Muscle of leg (tissue), 11 donors: ENCODE measurements around the gene WASF3. TPM values are rescaled to one million over a fixed set of nuclear protein-coding genes. Genes with fewer than 3 reads are reported as not detected.

Experiments
- DNase-seq: peaks from one replicate; pipeline ENCODE4 v3.0.0; 2013
- H3K27ac ChIP-seq: one replicate; pipeline ENCODE4 v1.5.1; 2013; ENCODE audit warnings: mild to moderate bottlenecking, low read length, control low read depth
- H3K27me3 ChIP-seq: one replicate; pipeline ENCODE4 v1.6.1; 2013; ENCODE audit warnings: low read length; ENCODE audit not compliant: control insufficient read depth, insufficient read depth
- H3K36me3 ChIP-seq: one replicate; pipeline ENCODE4 v1.6.1; 2013; ENCODE audit warnings: low read length; ENCODE audit not compliant: control insufficient read depth, insufficient read depth
- H3K4me1 ChIP-seq: one replicate; pipeline ENCODE4 v1.6.1; 2013; ENCODE audit warnings: low read length; ENCODE audit not compliant: control insufficient read depth, insufficient read depth
- H3K4me3 ChIP-seq: one replicate; pipeline ENCODE4 v1.5.1; 2013; ENCODE audit warnings: low read length, control low read depth
- H3K9me3 ChIP-seq: replicated peaks from 2 replicates; pipeline ENCODE4 v1.6.1; 2013; ENCODE audit warnings: low read depth, low read length; ENCODE audit not compliant: control insufficient read depth
- WGBS: methylation state at CpG from one replicate; pipeline ENCODE4 v1.1.5; 2013; ENCODE audit warnings: missing lambda C conversion rate; ENCODE audit not compliant: insufficient coverage; 5-methylcytosine and 5-hydroxymethylcytosine counted together
- polyA plus RNA-seq, 8 donors: library from polyadenylated mRNA; unstranded; fragments of 120-200 nt; gene quantifications; one replicate each; pipeline versions ENCODE4 v1.2.1 to v1.2.3, GENCODE V29; 2013; ENCODE audit warnings: inconsistent platforms in 1 of 8, low replicate concordance in 1 of 8; ENCODE audit not compliant: insufficient read length in 8 of 8, insufficient read depth in 1 of 8
- total RNA-seq: library from RNA; stranded (reverse); fragments of 120-200 nt; gene quantifications from one replicate; pipeline ENCODE4 v1.2.4, GENCODE V29; 2013

The WASF3 gene
- total and polyA plus RNA-seq, 9 donors = 6.2 to 14.7 (median 12.0) TPM

- no peak for DNase-seq
- Histone ChIP-seq H3K9me3 (no peaks in the 10 kb centered on the region), H3K4me3 (no peak overlapping the region), H3K4me1 (peaks cover 5% of the 10 kb centered on the region), H3K36me3 (no peaks in the 10 kb centered on the region), H3K27ac (no peak overlapping the region), H3K27me3 (peaks cover 4% of the 10 kb centered on the region)
- WGBS = 100% methylated on average over 1 of the region's 4 CpGs
Measured at GRCh38 chr13:26705536-26705935, 148.1 kb downstream of the WASF3 start.

GRCh38 chr13:26706381-26706780, 148.9 kb downstream of the WASF3 start:
- no peaks in the 10 kb centered on the region for H3K9me3 ChIP-seq
- 79% methylated on average over 4 of the region's 7 CpGs for WGBS
- H3K4me1 ChIP-seq = peaks cover 5% of the 10 kb centered on the region
- no peak overlapping the region for H3K27ac ChIP-seq
- no peak for DNase-seq
- no peak overlapping the region for H3K4me3 ChIP-seq
- H3K27me3 ChIP-seq = peaks cover 4% of the 10 kb centered on the region
- no peaks in the 10 kb centered on the region for H3K36me3 ChIP-seq

- no peaks in the 10 kb centered on the region for H3K9me3 ChIP-seq
- 56% methylated on average over 6 of the region's 13 CpGs for WGBS
- peaks cover 5% of the 10 kb centered on the region for H3K4me1 ChIP-seq
- DNase-seq = peak; percentile 61
- peaks cover 4% of the 10 kb centered on the region for H3K27me3 ChIP-seq
- H3K4me3 ChIP-seq = no peak overlapping the region
- H3K27ac ChIP-seq = no peak overlapping the region
- H3K36me3 ChIP-seq = no peaks in the 10 kb centered on the region
Measured at GRCh38 chr13:26707122-26708006, 149.9 kb downstream of the WASF3 start.

- Histone ChIP-seq H3K4me1 (peaks cover 5% of the 10 kb centered on the region), H3K36me3 (no peaks in the 10 kb centered on the region), H3K27ac (no peak overlapping the region), H3K27me3 (peaks cover 5% of the 10 kb centered on the region), H3K9me3 (no peaks in the 10 kb centered on the region), H3K4me3 (no peak overlapping the region)
- no CpG with 5 or more reads among the region's 6 CpGs for WGBS
- no peak for DNase-seq
Measured at GRCh38 chr13:26708007-26708297, 150.5 kb downstream of the WASF3 start.

GRCh38 chr13:26709461-26709860, 152.0 kb downstream of the WASF3 start:
- peaks cover 6% of the 10 kb centered on the region for H3K27me3 ChIP-seq
- no peak for DNase-seq
- no peaks in the 10 kb centered on the region for H3K36me3 ChIP-seq
- peaks cover 5% of the 10 kb centered on the region for H3K4me1 ChIP-seq
- H3K4me3 ChIP-seq = no peak overlapping the region
- WGBS = 50% methylated on average over 1 of the region's 7 CpGs
- no peaks in the 10 kb centered on the region for H3K9me3 ChIP-seq
- H3K27ac ChIP-seq = no peak overlapping the region

- Histone ChIP-seq H3K27me3 (peaks cover 6% of the 10 kb centered on the region), H3K4me3 (no peak overlapping the region), H3K27ac (no peak overlapping the region), H3K4me1 (peaks cover 5% of the 10 kb centered on the region), H3K36me3 (no peaks in the 10 kb centered on the region), H3K9me3 (no peaks in the 10 kb centered on the region)
- peak; percentile 24 for DNase-seq
- WGBS = 43% methylated on average over 12 of the region's 13 CpGs
Measured at GRCh38 chr13:26710166-26710565, 152.7 kb downstream of the WASF3 start.

GRCh38 chr13:26711211-26711610, 153.7 kb downstream of the WASF3 start:
- H3K4me1 ChIP-seq = peaks cover 5% of the 10 kb centered on the region
- H3K27me3 ChIP-seq = peaks cover 6% of the 10 kb centered on the region
- WGBS = 72% methylated on average over 3 of the region's 4 CpGs
- no peak overlapping the region for H3K27ac ChIP-seq
- H3K9me3 ChIP-seq = no peaks in the 10 kb centered on the region
- no peak for DNase-seq
- H3K36me3 ChIP-seq = no peaks in the 10 kb centered on the region
- no peak overlapping the region for H3K4me3 ChIP-seq

- Histone ChIP-seq H3K4me3 (no peak overlapping the region), H3K27me3 (peaks cover 6% of the 10 kb centered on the region), H3K9me3 (no peaks in the 10 kb centered on the region), H3K27ac (no peak overlapping the region), H3K4me1 (peaks cover 5% of the 10 kb centered on the region), H3K36me3 (no peaks in the 10 kb centered on the region)
- DNase-seq = no peak
- WGBS = no CpG with 5 or more reads among the region's 1 CpG
Measured at GRCh38 chr13:26713341-26713740, 155.9 kb downstream of the WASF3 start.

GRCh38 chr13:26716984-26717383, 159.5 kb downstream of the WASF3 start:
- H3K4me3 ChIP-seq = no peak overlapping the region
- no peak for DNase-seq
- no peaks in the 10 kb centered on the region for H3K36me3 ChIP-seq
- H3K4me1 ChIP-seq = no peaks in the 10 kb centered on the region
- H3K9me3 ChIP-seq = no peaks in the 10 kb centered on the region
- H3K27ac ChIP-seq = no peak overlapping the region
- peaks cover 2% of the 10 kb centered on the region for H3K27me3 ChIP-seq
- no CpG with 5 or more reads among the region's 3 CpGs for WGBS

- Histone ChIP-seq H3K36me3 (no peaks in the 10 kb centered on the region), H3K27ac (no peak overlapping the region), H3K27me3 (no peaks in the 10 kb centered on the region), H3K4me1 (no peaks in the 10 kb centered on the region), H3K4me3 (no peak overlapping the region), H3K9me3 (no peaks in the 10 kb centered on the region)
- WGBS = 25% methylated on average over 1 of the region's 8 CpGs
- no peak for DNase-seq
Measured at GRCh38 chr13:26718146-26718545, 160.7 kb downstream of the WASF3 start.
